ENCODE measurements around the gene MMP11.

MMP11 gene

GRCh38 chr22:23790819-23791737, 18.4 kb downstream of the MMP11 start:
- Histone ChIP-seq H3K27ac (replicated peaks) (no peak overlapping the region), H3K27me3 (ENCODE audit: insufficient read depth, poor library complexity, severe bottlenecking) (no peaks in the 10 kb centered on the region), H3K4me3 (replicated peaks; ENCODE audit: insufficient read depth, low read length) (no peak overlapping the region)
- TF ChIP-seq POLR2AphosphoS5 (IDR thresholded peaks at IDR 0.05; ENCODE audit: low read depth): no peak
- TF ChIP-seq SPI1 (IDR thresholded peaks at IDR 0.05; ENCODE audit: borderline replicate concordance, low read depth): no peak
- TF ChIP-seq GABPA (IDR thresholded peaks at IDR 0.05; ENCODE audit: low read depth): no peak
- no peak for TF ChIP-seq REST (IDR thresholded peaks at IDR 0.05; ENCODE audit: insufficient replicate concordance, low read depth)
- no peak for TF ChIP-seq CTCF (IDR thresholded peaks at IDR 0.05; ENCODE audit: insufficient read depth, low read length)
- DNase-seq (ENCODE audit: low read depth in 1 of 2, low spot score in 1 of 2): no peak

- H3K27ac ChIP-seq (replicated peaks): no peak overlapping the region
- TF ChIP-seq GABPA (IDR thresholded peaks at IDR 0.05; ENCODE audit: low read depth) (no peak), SPI1 (IDR thresholded peaks at IDR 0.05; ENCODE audit: borderline replicate concordance, low read depth) (no peak), REST (IDR thresholded peaks at IDR 0.05; ENCODE audit: insufficient replicate concordance, low read depth) (no peak), CTCF (IDR thresholded peaks at IDR 0.05; ENCODE audit: insufficient read depth, low read length) (no peak), POLR2AphosphoS5 (IDR thresholded peaks at IDR 0.05; ENCODE audit: low read depth) (no peak)
Measured at GRCh38 chr22:23791738-23792645, 19.3 kb downstream of the MMP11 start.

GRCh38 chr22:23793326-23793725, 20.7 kb downstream of the MMP11 start:
- no peaks in the 10 kb centered on the region for H3K27me3 ChIP-seq (ENCODE audit: insufficient read depth, poor library complexity, severe bottlenecking)
- TF ChIP-seq REST (IDR thresholded peaks at IDR 0.05; ENCODE audit: insufficient replicate concordance, low read depth) (no peak), POLR2AphosphoS5 (IDR thresholded peaks at IDR 0.05; ENCODE audit: low read depth) (no peak), SPI1 (IDR thresholded peaks at IDR 0.05; ENCODE audit: borderline replicate concordance, low read depth) (no peak), CTCF (IDR thresholded peaks at IDR 0.05; ENCODE audit: insufficient read depth, low read length) (no peak), GABPA (IDR thresholded peaks at IDR 0.05; ENCODE audit: low read depth) (no peak)
- no peak for DNase-seq (ENCODE audit: low read depth in 1 of 2, low spot score in 1 of 2)
- H3K4me3 ChIP-seq (replicated peaks; ENCODE audit: insufficient read depth, low read length): no peak overlapping the region
- H3K27ac ChIP-seq (replicated peaks): no peak overlapping the region

More at GRCh38 chr22:23791738-23792645, 19.3 kb downstream of the MMP11 start:
- H3K27me3 ChIP-seq (ENCODE audit: insufficient read depth, poor library complexity, severe bottlenecking): no peaks in the 10 kb centered on the region
- no peak for DNase-seq (ENCODE audit: low read depth in 1 of 2, low spot score in 1 of 2)
- no peak overlapping the region for H3K4me3 ChIP-seq (replicated peaks; ENCODE audit: insufficient read depth, low read length)

All from HL-60 (cell line).